SH-SY5Y (cell line): Measurements from ENCODE around the gene C9orf78.

ENCODE experiments used
- GATA2 ChIP-seq: IDR thresholded peaks from 2 replicates; pipeline ENCODE4 v1.6.1; 2011; ENCODE audit warnings: mild to moderate bottlenecking, low read depth, low read length
- GATA3 ChIP-seq: IDR thresholded peaks from 2 replicates; pipeline ENCODE4 v1.6.1; 2011; ENCODE audit warnings: low read depth, mild to moderate bottlenecking, low read length, moderate library complexity

GRCh38 chr9:129835860-129836223, 767 bp upstream of the C9orf78 start:
- TF ChIP-seq GATA2 (no peak), GATA3 (no peak)
